Subcutaneous abdominal adipose tissue (tissue), 5 donors: Measurements from ENCODE around the gene PTBP2.

Experiments
- H3K27ac ChIP-seq: one replicate; pipeline ENCODE4 v1.7.0; 2013; ENCODE audit warnings: low read depth, mild to moderate bottlenecking, inconsistent platforms, low read length, moderate library complexity
- H3K27me3 ChIP-seq, 5 donors: one replicate each; pipeline ENCODE4 v1.7.0; 2013; ENCODE audit warnings: low read length in 5 of 5, inconsistent platforms in 1 of 5; ENCODE audit not compliant: control insufficient read depth in 5 of 5, insufficient read depth in 4 of 5
- H3K36me3 ChIP-seq, 5 donors: one replicate each; pipeline ENCODE4 v1.7.0; 2013; ENCODE audit warnings: low read length in 5 of 5; ENCODE audit not compliant: control insufficient read depth in 5 of 5, insufficient read depth in 5 of 5
- H3K4me1 ChIP-seq, 5 donors: one replicate each; pipeline ENCODE4 v1.7.0; 2013; ENCODE audit warnings: low read length in 5 of 5, mild to moderate bottlenecking in 3 of 5, moderate library complexity in 1 of 5; ENCODE audit not compliant: control insufficient read depth in 5 of 5, insufficient read depth in 5 of 5
- H3K4me3 ChIP-seq, 5 donors: one replicate each; pipeline ENCODE4 v1.7.0; 2013; ENCODE audit warnings: low read length in 5 of 5, low read depth in 1 of 5
- H3K9ac ChIP-seq, 5 donors: one replicate each; pipeline ENCODE4 v1.7.0; 2013; ENCODE audit warnings: low read length in 5 of 5, mild to moderate bottlenecking in 4 of 5, moderate library complexity in 3 of 5
- H3K9me3 ChIP-seq, 5 donors: one replicate each; pipeline ENCODE4 v1.7.0; 2013; ENCODE audit warnings: low read length in 5 of 5; ENCODE audit not compliant: control insufficient read depth in 5 of 5
- donor health status: healthy.
- donor health status: healthy.
- donor health status: healthy.
- donor health status: healthy.
- donor health status: healthy.

PTBP2 gene

GRCh38 chr1:96708482-96708881 lies 13.1 kb upstream of the PTBP2 start:
- Histone ChIP-seq H3K27me3 (no peaks in the 10 kb centered on the region), H3K4me3 (no peak overlapping the region), H3K9ac (no peak overlapping the region), H3K4me1 (no peaks in the 10 kb centered on the region), H3K27ac (no peak overlapping the region), H3K9me3 (no peaks in the 10 kb centered on the region), H3K36me3 (no peaks in the 10 kb centered on the region)

DNA sequence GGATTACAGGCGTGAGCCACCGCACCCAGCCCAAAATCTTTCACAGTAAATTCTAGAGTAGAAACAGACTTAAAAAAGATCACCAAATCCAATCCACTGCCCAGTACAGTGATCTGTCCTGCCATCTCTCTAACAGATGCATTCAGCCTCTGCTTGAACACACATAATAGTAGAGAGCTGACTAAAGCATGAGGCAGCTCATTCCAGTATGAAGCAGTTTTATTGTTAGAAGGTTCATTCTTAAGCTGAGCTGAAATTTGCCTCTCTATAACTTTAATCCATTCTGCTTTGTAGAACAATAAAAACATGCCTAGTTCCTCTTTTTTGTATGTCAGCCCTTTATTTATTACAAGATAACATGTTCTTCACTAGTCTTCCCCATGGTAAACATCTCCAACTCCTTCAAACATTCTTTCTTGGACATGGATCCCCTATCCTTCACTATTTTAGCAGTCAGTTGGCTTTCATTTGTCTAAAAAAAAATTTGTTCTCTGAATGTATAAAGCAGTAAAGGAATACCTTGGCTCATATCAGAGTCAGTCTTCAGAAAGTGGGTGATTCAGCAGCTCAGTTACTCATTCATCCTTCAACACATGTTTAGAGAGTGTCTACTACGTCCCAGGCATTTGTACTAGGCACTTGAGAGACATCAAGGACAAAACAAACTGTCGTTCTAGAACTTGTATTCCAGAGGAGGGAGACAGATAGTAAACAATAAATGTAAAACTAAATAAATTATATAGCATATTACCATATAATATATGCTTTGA lies 10.7 kb upstream of the PTBP2 start:
- no peak overlapping the region for H3K9ac ChIP-seq
- H3K36me3 ChIP-seq, result no peaks in the 10 kb centered on the region
- no peaks in the 10 kb centered on the region for H3K9me3 ChIP-seq
- H3K27ac ChIP-seq, result no peak overlapping the region
- H3K4me3 ChIP-seq, result no peak overlapping the region
- H3K27me3 ChIP-seq, result no peaks in the 10 kb centered on the region
- no peaks in the 10 kb centered on the region for H3K4me1 ChIP-seq

GRCh38 chr1:96713649-96714048 lies 7.9 kb upstream of the PTBP2 start:
- Histone ChIP-seq H3K4me1 (no peaks in the 10 kb centered on the region), H3K27me3 (no peaks in the 10 kb centered on the region), H3K9ac (no peak overlapping the region), H3K27ac (no peak overlapping the region), H3K4me3 (no peak overlapping the region), H3K9me3 (no peaks in the 10 kb centered on the region), H3K36me3 (no peaks in the 10 kb centered on the region)

- H3K27me3 ChIP-seq, result no peaks in the 10 kb centered on the region
- no peak overlapping the region for H3K4me3 ChIP-seq
Observed at GRCh38 chr1:96714881-96715280, 6.7 kb upstream of the PTBP2 start.

GRCh38 chr1:96715482-96715881 lies 6.1 kb upstream of the PTBP2 start:
- Histone ChIP-seq H3K9ac (no peak overlapping the region), H3K4me3 (no peak overlapping the region), H3K9me3 (no peaks in the 10 kb centered on the region), H3K27ac (no peak overlapping the region), H3K4me1 (no peaks in the 10 kb centered on the region), H3K27me3 (no peaks in the 10 kb centered on the region), H3K36me3 (no peaks in the 10 kb centered on the region)

More at GRCh38 chr1:96714881-96715280, 6.7 kb upstream of the PTBP2 start:
- Histone ChIP-seq H3K36me3 (no peaks in the 10 kb centered on the region), H3K4me1 (no peaks in the 10 kb centered on the region), H3K9ac (no peak overlapping the region), H3K9me3 (no peaks in the 10 kb centered on the region), H3K27ac (no peak overlapping the region)

- H3K27me3 ChIP-seq, result no peaks in the 10 kb centered on the region
- H3K36me3 ChIP-seq, result peaks cover 0 to 6% (median 0%) of the 10 kb centered on the region in 5 donors
- peaks cover 4 to 26% (median 20%) of the 10 kb centered on the region in 5 donors for H3K4me1 ChIP-seq
- H3K9ac ChIP-seq, result peak overlapping the region; percentile 66 to 94 (median 83)
- no peaks in the 10 kb centered on the region for H3K9me3 ChIP-seq
- peak overlapping the region; percentile 71 to 96 (median 92) for H3K4me3 ChIP-seq
- peak overlapping the region; percentile 96 for H3K27ac ChIP-seq
Observed at GRCh38 chr1:96721053-96721415, 550 bp upstream of the PTBP2 start.

DNA sequence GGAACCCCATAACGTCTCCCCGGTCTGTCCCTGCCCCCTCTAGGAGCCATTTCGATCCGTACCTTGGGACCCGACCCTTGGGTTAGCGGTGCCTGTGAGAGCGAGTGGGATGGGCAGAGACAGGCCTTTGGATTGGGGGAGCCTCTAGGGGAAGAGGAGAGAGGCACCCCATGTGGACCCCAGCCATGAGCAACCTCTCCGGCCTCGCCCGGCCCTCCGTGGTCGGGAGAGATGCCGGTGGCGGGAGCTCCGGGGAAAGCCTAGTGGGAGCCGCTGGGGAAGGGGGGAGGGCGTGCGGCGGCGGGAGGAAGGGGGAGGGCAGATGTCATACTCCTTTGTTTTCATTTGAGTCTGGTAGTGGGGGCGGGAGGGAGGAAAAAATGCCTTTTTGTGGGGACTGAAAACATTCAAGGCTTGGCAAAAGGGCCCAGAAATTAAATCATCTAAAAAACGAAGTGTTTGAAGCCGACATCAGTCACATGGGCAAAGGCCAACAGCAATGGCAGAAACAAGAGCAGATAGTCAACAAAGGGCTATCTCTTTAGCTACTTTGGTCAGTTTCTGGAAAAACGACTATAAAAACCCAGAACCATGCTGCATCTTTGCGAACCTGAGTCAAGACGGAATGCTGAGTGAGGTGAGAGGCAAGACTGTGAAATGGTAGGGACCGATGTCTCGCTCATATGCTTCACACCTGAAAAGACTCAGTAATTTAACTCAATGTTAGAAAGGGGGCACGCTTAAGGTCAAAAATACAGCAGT lies 758 bp downstream of the PTBP2 start:
- no peaks in the 10 kb centered on the region for H3K27me3 ChIP-seq
- H3K4me3 ChIP-seq, result peak overlapping the region; percentile 92 to 96 (median 93)
- peaks cover 0 to 9% (median 4%) of the 10 kb centered on the region in 5 donors for H3K36me3 ChIP-seq
- peak overlapping the region; percentile 96 for H3K27ac ChIP-seq
- H3K9me3 ChIP-seq, result no peaks in the 10 kb centered on the region
- H3K4me1 ChIP-seq, result peaks cover 4 to 26% (median 20%) of the 10 kb centered on the region in 5 donors
- peak overlapping the region; percentile 77 to 94 (median 90) for H3K9ac ChIP-seq

DNA sequence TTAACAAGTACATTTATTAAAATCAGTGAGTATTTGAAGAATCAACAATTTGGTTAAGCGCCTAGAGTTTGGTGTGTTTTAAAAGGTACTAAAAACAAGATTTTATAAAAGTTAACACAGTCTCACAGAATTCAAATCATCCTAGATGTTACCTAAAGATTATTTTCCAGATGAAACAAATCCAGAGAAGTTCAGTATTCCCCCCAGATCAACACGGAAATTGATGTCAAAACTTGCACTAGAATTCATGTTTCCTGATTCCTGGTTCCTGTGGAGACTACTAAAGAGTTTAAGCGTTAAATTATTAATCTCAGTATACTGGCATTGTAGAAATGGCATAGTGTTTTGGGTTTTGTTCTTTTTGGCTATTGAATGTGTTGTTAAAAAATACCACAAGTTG lies 1.4 kb downstream of the PTBP2 start:
- Histone ChIP-seq H3K27ac (peak overlapping the region; percentile 96), H3K36me3 (peaks cover 0 to 9% (median 4%) of the 10 kb centered on the region in 5 donors), H3K4me1 (peaks cover 4 to 26% (median 20%) of the 10 kb centered on the region in 5 donors), H3K9me3 (no peaks in the 10 kb centered on the region), H3K9ac (peak overlapping the region; percentile 77 to 94 (median 90)), H3K4me3 (peak overlapping the region; percentile 92 to 96 (median 93)), H3K27me3 (no peaks in the 10 kb centered on the region)

- H3K9ac ChIP-seq, result peak overlapping the region in 4 of 5 donors; percentile 8 to 94 (median 86)
- peaks cover 4 to 26% (median 20%) of the 10 kb centered on the region in 5 donors for H3K4me1 ChIP-seq
- H3K4me3 ChIP-seq, result peak overlapping the region in 4 of 5 donors; percentile 92 to 96 (median 93)
- H3K9me3 ChIP-seq, result no peaks in the 10 kb centered on the region
- no peaks in the 10 kb centered on the region for H3K27me3 ChIP-seq
- peak overlapping the region; percentile 96 for H3K27ac ChIP-seq
- H3K36me3 ChIP-seq, result peaks cover 0 to 9% (median 4%) of the 10 kb centered on the region in 5 donors
Observed at GRCh38 chr1:96723377-96723776, 1.8 kb downstream of the PTBP2 start.

DNA sequence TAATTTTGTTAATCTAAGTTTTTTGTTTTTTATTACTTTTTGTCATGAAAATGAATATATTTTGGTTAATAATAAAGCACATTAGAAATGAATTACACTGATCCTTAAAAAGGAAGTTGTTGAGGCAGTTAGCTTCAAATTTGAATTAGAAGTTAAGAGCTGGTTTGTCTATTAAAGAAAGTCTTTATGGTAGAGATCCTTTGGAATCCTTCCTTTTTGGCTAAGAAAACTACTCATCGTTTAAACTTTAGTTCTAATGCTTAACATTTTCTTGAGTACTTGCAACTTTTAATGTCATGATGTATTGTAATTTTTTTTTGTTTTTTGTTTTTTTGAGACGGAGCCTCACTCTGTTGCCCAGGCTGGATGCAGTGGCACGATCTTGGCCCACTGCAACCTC lies 2.4 kb downstream of the PTBP2 start:
- Histone ChIP-seq H3K4me1 (peaks cover 4 to 26% (median 20%) of the 10 kb centered on the region in 5 donors), H3K9me3 (no peaks in the 10 kb centered on the region), H3K27me3 (no peaks in the 10 kb centered on the region), H3K36me3 (peaks cover 0 to 9% (median 4%) of the 10 kb centered on the region in 5 donors), H3K27ac (no peak overlapping the region), H3K4me3 (no peak overlapping the region), H3K9ac (no peak overlapping the region)
